ENCODE data around the gene GSDMA. TPM values are rescaled to one million over a fixed set of nuclear protein-coding genes. Genes with fewer than 3 reads are reported as not detected.
"Not testable (repeated sequence)": the region's sequence is repeated elsewhere in the genome, so short reads cannot be mapped to it uniquely, and the experiment has no call there.

GSDMA gene
- total RNA-seq, 1 experiment from 2014 or later, result not detected

- no peak overlapping the region for H4K8ac ChIP-seq (replicated peaks; ENCODE audit: insufficient read length, low read depth, low read length)
- DNase-seq, result no peak
- no peak overlapping the region for H3K9ac ChIP-seq (ENCODE audit: extremely low read depth, insufficient read length, low read length)
- H3K23me2 ChIP-seq (ENCODE audit: insufficient read length, low read depth, low read length, poor library complexity, severe bottlenecking), result no peaks in the 10 kb centered on the region
- no peak overlapping the region for H3K4ac ChIP-seq (ENCODE audit: low read depth, low read length)
- no peaks in the 10 kb centered on the region for H3K9me3 ChIP-seq (ENCODE audit: control insufficient read depth, low read depth, low read length)
- WGBS (ENCODE audit: extremely low coverage, insufficient read length, low lambda C conversion rate), result no CpG with 5 or more reads among the region's 7 CpGs
- Mint-ChIP-seq H3K4me1 (no peaks in the 10 kb centered on the region), H3K27me3 (ENCODE audit: low read depth) (no peaks in the 10 kb centered on the region), H3K9me3 (no peaks in the 10 kb centered on the region), H3K36me3 (ENCODE audit: insufficient read depth in 1 of 3, low read depth in 3 of 3) (peaks cover 16 to 28% (median 19%) of the 10 kb centered on the region in 3 experiments; a peak in 6 of 7 replicates), H3K4me3 (no peak overlapping the region), H3K27ac (no peak overlapping the region)
- TF ChIP-seq, protein P1, sequence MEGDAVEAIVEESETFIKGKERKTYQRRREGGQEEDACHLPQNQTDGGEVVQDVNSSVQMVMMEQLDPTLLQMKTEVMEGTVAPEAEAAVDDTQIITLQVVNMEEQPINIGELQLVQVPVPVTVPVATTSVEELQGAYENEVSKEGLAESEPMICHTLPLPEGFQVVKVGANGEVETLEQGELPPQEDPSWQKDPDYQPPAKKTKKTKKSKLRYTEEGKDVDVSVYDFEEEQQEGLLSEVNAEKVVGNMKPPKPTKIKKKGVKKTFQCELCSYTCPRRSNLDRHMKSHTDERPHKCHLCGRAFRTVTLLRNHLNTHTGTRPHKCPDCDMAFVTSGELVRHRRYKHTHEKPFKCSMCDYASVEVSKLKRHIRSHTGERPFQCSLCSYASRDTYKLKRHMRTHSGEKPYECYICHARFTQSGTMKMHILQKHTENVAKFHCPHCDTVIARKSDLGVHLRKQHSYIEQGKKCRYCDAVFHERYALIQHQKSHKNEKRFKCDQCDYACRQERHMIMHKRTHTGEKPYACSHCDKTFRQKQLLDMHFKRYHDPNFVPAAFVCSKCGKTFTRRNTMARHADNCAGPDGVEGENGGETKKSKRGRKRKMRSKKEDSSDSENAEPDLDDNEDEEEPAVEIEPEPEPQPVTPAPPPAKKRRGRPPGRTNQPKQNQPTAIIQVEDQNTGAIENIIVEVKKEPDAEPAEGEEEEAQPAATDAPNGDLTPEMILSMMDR (conservative IDR thresholded peaks at IDR 0.05), result no peak
- no peak overlapping the region for H2AFZ ChIP-seq (ENCODE audit: low read length)
- H2BK15ac ChIP-seq (ENCODE audit: low read depth, low read length), result no peak overlapping the region
- H3T11ph ChIP-seq (ENCODE audit: low read length), result no peak overlapping the region
- no peak overlapping the region for H2BK12ac ChIP-seq (ENCODE audit: insufficient read length, low read depth, low read length)
- no peak overlapping the region for H3K18ac ChIP-seq (ENCODE audit: insufficient read length, low read depth, low read length)
- H4K91ac ChIP-seq (ENCODE audit: insufficient read length, low read depth, low read length), result no peak overlapping the region
- no peak overlapping the region for H3K27ac ChIP-seq (ENCODE audit: insufficient read length, low read depth, low read length)
- no peaks in the 10 kb centered on the region for H3K4me1 ChIP-seq (ENCODE audit: insufficient read depth, low read length)
- H4K5ac ChIP-seq (ENCODE audit: insufficient read length, low read depth, low read length), result no peak overlapping the region
- no peaks in the 10 kb centered on the region for H3K27me3 ChIP-seq (ENCODE audit: insufficient read depth, low read length)
- no peak overlapping the region for H3K23ac ChIP-seq (ENCODE audit: insufficient read length, low read depth, low read length)
- no peak overlapping the region for H3K14ac ChIP-seq (ENCODE audit: insufficient read depth, low read length)
- H2AK5ac ChIP-seq (ENCODE audit: insufficient read length, low read length), result no peak overlapping the region
- H3K56ac ChIP-seq (ENCODE audit: insufficient read length, low read depth, low read length), result no peak overlapping the region
- H4K20me1 ChIP-seq (ENCODE audit: control insufficient read depth, insufficient read depth, insufficient read length), result no peaks in the 10 kb centered on the region
- H3K79me1 ChIP-seq (ENCODE audit: insufficient read depth, low read depth, low read length, poor library complexity, severe bottlenecking), result no peaks in the 10 kb centered on the region
- H2BK20ac ChIP-seq (ENCODE audit: low read depth, low read length, poor library complexity, severe bottlenecking), result no peak overlapping the region
- no peak overlapping the region for H3K4me2 ChIP-seq (ENCODE audit: insufficient read depth, insufficient read length, low read length)
- H2BK5ac ChIP-seq (ENCODE audit: insufficient read length, low read length), result no peak overlapping the region
- no peaks in the 10 kb centered on the region for H3K79me2 ChIP-seq (ENCODE audit: insufficient read depth, low read length)
- H2BK120ac ChIP-seq (ENCODE audit: low read depth, low read length, poor library complexity, severe bottlenecking), result no peak overlapping the region
These were observed 37.4 kb downstream of the GSDMA start for GRCh38 chr17:40000161-40000560.

DNA sequence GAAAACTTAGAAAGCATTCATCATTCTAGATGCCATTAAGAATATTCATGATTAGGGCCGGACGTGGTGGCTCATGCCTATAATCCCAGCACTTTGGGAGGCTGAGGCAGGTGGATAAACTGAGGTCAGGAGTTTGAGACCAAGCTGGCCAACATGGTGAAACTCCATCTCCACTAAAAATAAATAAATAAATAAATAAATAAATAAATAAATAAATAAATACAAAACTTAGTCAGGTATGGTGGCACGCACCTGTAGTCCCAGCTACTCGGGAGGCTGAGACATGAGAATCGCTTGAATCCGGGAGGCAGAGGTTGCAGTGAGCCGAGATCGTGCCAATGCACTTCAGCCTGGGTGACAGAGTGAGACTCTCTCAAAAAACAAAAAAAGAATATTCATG, 38.5 kb downstream of the GSDMA start:
- H2BK5ac ChIP-seq (ENCODE audit: insufficient read length, low read length); H3K14ac ChIP-seq (ENCODE audit: insufficient read depth, low read length); H3K56ac ChIP-seq (ENCODE audit: insufficient read length, low read depth, low read length); H3K27me3 Mint-ChIP-seq (ENCODE audit: low read depth); H3K27ac ChIP-seq (ENCODE audit: insufficient read length, low read depth, low read length); H3K9me3 Mint-ChIP-seq; H4K91ac ChIP-seq (ENCODE audit: insufficient read length, low read depth, low read length); H3K79me2 ChIP-seq (ENCODE audit: insufficient read depth, low read length); H3K27ac Mint-ChIP-seq; H2AK5ac ChIP-seq (ENCODE audit: insufficient read length, low read length); H2BK120ac ChIP-seq (ENCODE audit: low read depth, low read length, poor library complexity, severe bottlenecking); H3K4me1 Mint-ChIP-seq; H4K20me1 ChIP-seq (ENCODE audit: control insufficient read depth, insufficient read depth, insufficient read length); H4K8ac ChIP-seq (replicated peaks; ENCODE audit: insufficient read length, low read depth, low read length); H2BK12ac ChIP-seq (ENCODE audit: insufficient read length, low read depth, low read length); H3K27me3 ChIP-seq (ENCODE audit: insufficient read depth, low read length); H3K18ac ChIP-seq (ENCODE audit: insufficient read length, low read depth, low read length); H4K5ac ChIP-seq (ENCODE audit: insufficient read length, low read depth, low read length); H3K4ac ChIP-seq (ENCODE audit: low read depth, low read length); H3K23me2 ChIP-seq (ENCODE audit: insufficient read length, low read depth, low read length, poor library complexity, severe bottlenecking); H3K9me3 ChIP-seq (ENCODE audit: control insufficient read depth, low read depth, low read length); H3K23ac ChIP-seq (ENCODE audit: insufficient read length, low read depth, low read length); H3K79me1 ChIP-seq (ENCODE audit: insufficient read depth, low read depth, low read length, poor library complexity, severe bottlenecking); H2BK15ac ChIP-seq (ENCODE audit: low read depth, low read length); H3K4me3 Mint-ChIP-seq; H3K4me2 ChIP-seq (ENCODE audit: insufficient read depth, insufficient read length, low read length); H2AFZ ChIP-seq (ENCODE audit: low read length); H3K9ac ChIP-seq (ENCODE audit: extremely low read depth, insufficient read length, low read length); H3T11ph ChIP-seq (ENCODE audit: low read length); H3K4me1 ChIP-seq (ENCODE audit: insufficient read depth, low read length); DNase-seq; H2BK20ac ChIP-seq (ENCODE audit: low read depth, low read length, poor library complexity, severe bottlenecking): not testable (repeated sequence)
- H3K36me3 Mint-ChIP-seq (ENCODE audit: insufficient read depth in 1 of 3, low read depth in 3 of 3), result peaks cover 8 to 18% (median 10%) of the 10 kb centered on the region in 3 experiments; a peak in 6 of 7 replicates
- WGBS (ENCODE audit: extremely low coverage, insufficient read length, low lambda C conversion rate), result no CpG with 5 or more reads among the region's 8 CpGs

Measured in H9 (cell line).